ENCODE measurements around the gene PPM1N. TPM values are rescaled to one million over a fixed set of nuclear protein-coding genes. Genes with fewer than 3 reads are reported as not detected.

Gene PPM1N
- total and polyA plus RNA-seq, 2 of the 4 experiments (the other 2 are of a cell fraction): 0.90 to 1.6 TPM

DNA sequence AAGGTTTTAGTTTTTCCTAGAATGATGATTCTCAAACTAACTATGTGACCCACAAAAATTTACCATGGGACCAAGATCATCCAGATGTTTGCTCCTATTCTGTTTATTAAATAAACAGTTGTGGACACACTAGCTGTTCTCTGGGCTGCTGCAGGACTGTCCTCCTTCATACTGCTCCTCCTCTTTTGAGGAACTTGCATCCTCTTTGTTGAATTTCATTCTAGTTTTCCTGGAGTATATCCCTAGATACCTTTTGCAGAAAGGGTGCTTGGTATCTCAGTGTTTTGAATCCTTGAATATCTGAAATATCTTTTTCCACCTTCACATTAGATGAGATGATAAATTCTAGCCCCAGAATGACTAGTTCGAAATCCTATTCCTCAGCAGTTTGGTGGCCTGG lies 33.1 kb downstream of the PPM1N start:
- WGBS, 2 experiments (ENCODE audit: extremely low coverage in 2 of 2, insufficient read length in 1 of 2): no CpG with 5 or more reads among the region's 1 CpG
- POLR2A ChIA-PET (ENCODE audit: unreplicated experiment): no interaction called here
- in situ Hi-C loops (cut with MboI; ENCODE audit: low sequenced_read_pairs) (no loop called here), intact Hi-C loops (cut with micrococcal nuclease) (no loop called here), dilution Hi-C loops (cut with HindIII; ENCODE audit: low sequenced_read_pairs, unreplicated experiment) (no loop called here)
- peaks cover 13% of the 10 kb centered on the region for H3K36me3 ChIP-seq (ENCODE audit: control insufficient read depth, insufficient read depth, low read length)
- peaks cover 6 to 11% of the 10 kb centered on the region in 2 experiments; a peak in 2 of 4 replicates for H3K79me1 ChIP-seq (ENCODE audit: low read depth in 1 of 2, low read length in 2 of 2)
- no peak overlapping the region for H3K27ac ChIP-seq (ENCODE audit: insufficient read depth, low read length)
- 0 out of 2 replicates have a peak, but pooled peaks cover 4% of the 10 kb centered on the region for H3K9me1 ChIP-seq (ENCODE audit: insufficient read depth, low read length)
- H3K4me3 ChIP-seq (ENCODE audit: insufficient read depth, low read depth, low read length): no peak overlapping the region
- no peak overlapping the region for H4K91ac ChIP-seq (ENCODE audit: insufficient read depth, low read depth, low read length)
- no peak overlapping the region for H4K8ac ChIP-seq (ENCODE audit: low read depth in 2 of 2, low read length in 2 of 2)
- H3K14ac ChIP-seq (replicated peaks; ENCODE audit: low read depth, low read length): no peak overlapping the region
- TF ChIP-seq NFE2L2 (IDR thresholded peaks at IDR 0.05; ENCODE audit: low read depth, low read length) (no peak), POLR2A (IDR thresholded peaks at IDR 0.05; ENCODE audit: low read depth, low read length) (no peak), RFX5 (IDR thresholded peaks at IDR 0.05; ENCODE audit: low read depth, low read length) (no peak), RCOR1 (IDR thresholded peaks at IDR 0.05; ENCODE audit: insufficient replicate concordance, low read length) (no peak), CHD1 (IDR thresholded peaks at IDR 0.05; ENCODE audit: low read depth, low read length) (no peak), SMC3 (IDR thresholded peaks at IDR 0.05; ENCODE audit: low read depth, low read length) (no peak), MAFK (IDR thresholded peaks at IDR 0.05; ENCODE audit: low read depth, low read length) (no peak), MAZ (IDR thresholded peaks at IDR 0.05; ENCODE audit: borderline replicate concordance, low read depth, low read length) (no peak)
- TF ChIP-seq, protein P1, sequence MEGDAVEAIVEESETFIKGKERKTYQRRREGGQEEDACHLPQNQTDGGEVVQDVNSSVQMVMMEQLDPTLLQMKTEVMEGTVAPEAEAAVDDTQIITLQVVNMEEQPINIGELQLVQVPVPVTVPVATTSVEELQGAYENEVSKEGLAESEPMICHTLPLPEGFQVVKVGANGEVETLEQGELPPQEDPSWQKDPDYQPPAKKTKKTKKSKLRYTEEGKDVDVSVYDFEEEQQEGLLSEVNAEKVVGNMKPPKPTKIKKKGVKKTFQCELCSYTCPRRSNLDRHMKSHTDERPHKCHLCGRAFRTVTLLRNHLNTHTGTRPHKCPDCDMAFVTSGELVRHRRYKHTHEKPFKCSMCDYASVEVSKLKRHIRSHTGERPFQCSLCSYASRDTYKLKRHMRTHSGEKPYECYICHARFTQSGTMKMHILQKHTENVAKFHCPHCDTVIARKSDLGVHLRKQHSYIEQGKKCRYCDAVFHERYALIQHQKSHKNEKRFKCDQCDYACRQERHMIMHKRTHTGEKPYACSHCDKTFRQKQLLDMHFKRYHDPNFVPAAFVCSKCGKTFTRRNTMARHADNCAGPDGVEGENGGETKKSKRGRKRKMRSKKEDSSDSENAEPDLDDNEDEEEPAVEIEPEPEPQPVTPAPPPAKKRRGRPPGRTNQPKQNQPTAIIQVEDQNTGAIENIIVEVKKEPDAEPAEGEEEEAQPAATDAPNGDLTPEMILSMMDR (conservative IDR thresholded peaks at IDR 0.05; ENCODE audit: low read depth, low read length): no peak
- DNase-seq (no peak), ATAC-seq (ENCODE audit: low read depth) (no peak)
- no TSS peak for BruUV-seq (replicated peaks)
- no peak overlapping the region for H3K56ac ChIP-seq (ENCODE audit: extremely low read depth, insufficient read depth, low read length)
- no peak overlapping the region for H2BK5ac ChIP-seq (ENCODE audit: low read depth, low read length, poor library complexity, severe bottlenecking)
- no peak overlapping the region for H4K5ac ChIP-seq (ENCODE audit: low read depth, low read length)
- peaks cover 2% of the 10 kb centered on the region; the same call in 1 of the 2 replicates for H3K4me1 ChIP-seq (ENCODE audit: control insufficient read depth, insufficient read depth, low read length)
- no peak overlapping the region for H2BK15ac ChIP-seq (ENCODE audit: low read depth, low read length)
- H2AK5ac ChIP-seq (ENCODE audit: low read depth, low read length): no peak overlapping the region
- H2AK9ac ChIP-seq (replicated peaks; ENCODE audit: low read depth, low read length, poor library complexity): no peak overlapping the region
- H3K18ac ChIP-seq (ENCODE audit: low read depth, low read length): no peak overlapping the region
- H4K20me1 ChIP-seq (ENCODE audit: insufficient read depth, low read length): peaks cover 18% of the 10 kb centered on the region
- H2BK20ac ChIP-seq (ENCODE audit: low read depth, low read length): no peak overlapping the region
- CTCF ChIA-PET: no interaction called here
- no peak overlapping the region for H2BK120ac ChIP-seq (ENCODE audit: low read depth, low read length)
- H3K9me3 ChIP-seq (ENCODE audit: control insufficient read depth, insufficient read depth, low read length): peaks cover 7% of the 10 kb centered on the region
- no peak overlapping the region for H3K4ac ChIP-seq (ENCODE audit: low read depth, low read length)
- no peak overlapping the region for H3K23ac ChIP-seq (ENCODE audit: low read depth, low read length)
- no peaks in the 10 kb centered on the region for H3K27me3 ChIP-seq (ENCODE audit: control insufficient read depth, insufficient read depth, low read length)
- no peak overlapping the region for H3K9ac ChIP-seq (ENCODE audit: low read depth, low read length)
- no peak overlapping the region for H3K4me2 ChIP-seq (ENCODE audit: low read depth, low read length)
- no peak overlapping the region for H2AFZ ChIP-seq (replicated peaks; ENCODE audit: low read length, poor library complexity)
